GM23338 (cell line): ENCODE measurements around the gene LRMDA.

Experiments used
- CREB1 ChIP-seq: fragments of 250-450 bp; sonication (Bioruptor Pico); IDR thresholded peaks from 2 replicates; pipeline ENCODE4 v1.5.0; 2020; ENCODE audit warnings: low read depth, mild to moderate bottlenecking, moderate library complexity
- ETS1 ChIP-seq: IDR thresholded peaks from 2 replicates; pipeline ENCODE4 v1.6.1; 2016; ENCODE audit warnings: antibody characterized with exemption
- EZH2phosphoT487 ChIP-seq: fragments of 200-600 bp; sonication (generic); IDR thresholded peaks from one replicate; pipeline ENCODE4 v1.8.1; 2018; ENCODE audit warnings: antibody characterized with exemption; ENCODE audit not compliant: unreplicated experiment
- JUNB ChIP-seq: IDR thresholded peaks from one replicate; pipeline ENCODE4 v1.6.1; 2016; ENCODE audit warnings: antibody characterized with exemption; ENCODE audit not compliant: unreplicated experiment
- NANOG ChIP-seq: IDR thresholded peaks from 2 replicates; pipeline ENCODE4 v1.6.1; 2016; ENCODE audit warnings: antibody characterized with exemption, borderline replicate concordance
- POLR2AphosphoS5 ChIP-seq: IDR thresholded peaks from 2 replicates; pipeline ENCODE4 v1.6.1; 2016; ENCODE audit warnings: antibody characterized with exemption, low read depth
- ZNF114 ChIP-seq: fragments of 250-450 bp; sonication (Bioruptor Pico); IDR thresholded peaks from 2 replicates; pipeline ENCODE4 v1.5.0; 2020; ENCODE audit warnings: mild to moderate bottlenecking, moderate library complexity
- TF ChIP-seq, protein P1 (sequence below), 2 experiments: fragments of 200-600 bp in 1 of 2; sonication (generic) in 1 of 2; conservative IDR thresholded peaks; 2 replicates each; pipeline versions ENCODE4 v1.5.1 to v1.6.1; 2016 to 2017; ENCODE audit warnings: antibody characterized with exemption in 2 of 2, low read depth in 2 of 2, mild to moderate bottlenecking in 2 of 2, moderate library complexity in 1 of 2
- TF ChIP-seq, protein P2 (sequence below): IDR thresholded peaks from one replicate; pipeline ENCODE4 v1.6.1; 2018; ENCODE audit warnings: antibody characterized with exemption; ENCODE audit not compliant: unreplicated experiment

GRCh38 chr10:76558586-76558985 lies 1127.2 kb downstream of the LRMDA start:
- TF ChIP-seq, protein P1, sequence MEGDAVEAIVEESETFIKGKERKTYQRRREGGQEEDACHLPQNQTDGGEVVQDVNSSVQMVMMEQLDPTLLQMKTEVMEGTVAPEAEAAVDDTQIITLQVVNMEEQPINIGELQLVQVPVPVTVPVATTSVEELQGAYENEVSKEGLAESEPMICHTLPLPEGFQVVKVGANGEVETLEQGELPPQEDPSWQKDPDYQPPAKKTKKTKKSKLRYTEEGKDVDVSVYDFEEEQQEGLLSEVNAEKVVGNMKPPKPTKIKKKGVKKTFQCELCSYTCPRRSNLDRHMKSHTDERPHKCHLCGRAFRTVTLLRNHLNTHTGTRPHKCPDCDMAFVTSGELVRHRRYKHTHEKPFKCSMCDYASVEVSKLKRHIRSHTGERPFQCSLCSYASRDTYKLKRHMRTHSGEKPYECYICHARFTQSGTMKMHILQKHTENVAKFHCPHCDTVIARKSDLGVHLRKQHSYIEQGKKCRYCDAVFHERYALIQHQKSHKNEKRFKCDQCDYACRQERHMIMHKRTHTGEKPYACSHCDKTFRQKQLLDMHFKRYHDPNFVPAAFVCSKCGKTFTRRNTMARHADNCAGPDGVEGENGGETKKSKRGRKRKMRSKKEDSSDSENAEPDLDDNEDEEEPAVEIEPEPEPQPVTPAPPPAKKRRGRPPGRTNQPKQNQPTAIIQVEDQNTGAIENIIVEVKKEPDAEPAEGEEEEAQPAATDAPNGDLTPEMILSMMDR (conservative IDR thresholded peaks at IDR 0.05; ENCODE audit: low read depth in 2 of 2), result no peak
- TF ChIP-seq POLR2AphosphoS5 (no peak), CREB1 (CRISPR knock-in tag) (no peak), NANOG (no peak), EZH2phosphoT487 (no peak), ETS1 (no peak), ZNF114 (CRISPR knock-in tag) (no peak), JUNB (no peak)
- TF ChIP-seq, protein P2, sequence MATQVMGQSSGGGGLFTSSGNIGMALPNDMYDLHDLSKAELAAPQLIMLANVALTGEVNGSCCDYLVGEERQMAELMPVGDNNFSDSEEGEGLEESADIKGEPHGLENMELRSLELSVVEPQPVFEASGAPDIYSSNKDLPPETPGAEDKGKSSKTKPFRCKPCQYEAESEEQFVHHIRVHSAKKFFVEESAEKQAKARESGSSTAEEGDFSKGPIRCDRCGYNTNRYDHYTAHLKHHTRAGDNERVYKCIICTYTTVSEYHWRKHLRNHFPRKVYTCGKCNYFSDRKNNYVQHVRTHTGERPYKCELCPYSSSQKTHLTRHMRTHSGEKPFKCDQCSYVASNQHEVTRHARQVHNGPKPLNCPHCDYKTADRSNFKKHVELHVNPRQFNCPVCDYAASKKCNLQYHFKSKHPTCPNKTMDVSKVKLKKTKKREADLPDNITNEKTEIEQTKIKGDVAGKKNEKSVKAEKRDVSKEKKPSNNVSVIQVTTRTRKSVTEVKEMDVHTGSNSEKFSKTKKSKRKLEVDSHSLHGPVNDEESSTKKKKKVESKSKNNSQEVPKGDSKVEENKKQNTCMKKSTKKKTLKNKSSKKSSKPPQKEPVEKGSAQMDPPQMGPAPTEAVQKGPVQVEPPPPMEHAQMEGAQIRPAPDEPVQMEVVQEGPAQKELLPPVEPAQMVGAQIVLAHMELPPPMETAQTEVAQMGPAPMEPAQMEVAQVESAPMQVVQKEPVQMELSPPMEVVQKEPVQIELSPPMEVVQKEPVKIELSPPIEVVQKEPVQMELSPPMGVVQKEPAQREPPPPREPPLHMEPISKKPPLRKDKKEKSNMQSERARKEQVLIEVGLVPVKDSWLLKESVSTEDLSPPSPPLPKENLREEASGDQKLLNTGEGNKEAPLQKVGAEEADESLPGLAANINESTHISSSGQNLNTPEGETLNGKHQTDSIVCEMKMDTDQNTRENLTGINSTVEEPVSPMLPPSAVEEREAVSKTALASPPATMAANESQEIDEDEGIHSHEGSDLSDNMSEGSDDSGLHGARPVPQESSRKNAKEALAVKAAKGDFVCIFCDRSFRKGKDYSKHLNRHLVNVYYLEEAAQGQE, result no peak
